SK-N-SH treated with all-trans-retinoic acid at 6 μM for 48 hours (cell line): ENCODE data around the gene MRPL16.
"Not testable (repeated sequence)": the region's sequence is repeated elsewhere in the genome, so short reads cannot be mapped to it uniquely, and the experiment has no call there.

Source experiments
- ATAC-seq: fragments of 200-7000 bp; cut with Tn5 transposase; 3 replicates; pipeline ENCODE4 v1.9.1; 2020; ENCODE audit warnings: mild to moderate bottlenecking, moderate library complexity
- BACH2 ChIP-seq: fragments of 250-450 bp; sonication (Bioruptor Pico); IDR thresholded peaks from 2 replicates; pipeline ENCODE4 v1.9.0; 2021; ENCODE audit warnings: mild to moderate bottlenecking, borderline replicate concordance
- CSDC2 ChIP-seq: fragments of 250-450 bp; sonication (Bioruptor Pico); IDR thresholded peaks from 2 replicates; pipeline ENCODE4 v1.5.0; 2020; ENCODE audit warnings: mild to moderate bottlenecking, moderate library complexity
- ESRRG ChIP-seq: fragments of 250-450 bp; sonication (Bioruptor Pico); IDR thresholded peaks from 2 replicates; pipeline ENCODE4 v1.6.1; 2021; ENCODE audit warnings: mild to moderate bottlenecking
- GLIS3 ChIP-seq: fragments of 250-450 bp; sonication (Bioruptor Pico); IDR thresholded peaks from 2 replicates; pipeline ENCODE4 v1.5.0; 2020; ENCODE audit warnings: mild to moderate bottlenecking, moderate library complexity
- ISL1 ChIP-seq: fragments of 250-450 bp; sonication (Bioruptor Pico); IDR thresholded peaks from 2 replicates; pipeline ENCODE4 v2.1.2; 2022; ENCODE audit warnings: mild to moderate bottlenecking, moderate library complexity
- OSR1 ChIP-seq: fragments of 250-450 bp; sonication (Bioruptor Pico); IDR thresholded peaks from 2 replicates; pipeline ENCODE4 v1.8.0; 2022; ENCODE audit warnings: moderate library complexity, mild to moderate bottlenecking, inconsistent platforms
- PPARA ChIP-seq: fragments of 250-450 bp; sonication (Bioruptor Pico); IDR thresholded peaks from 2 replicates; pipeline ENCODE4 v1.5.0; 2020; ENCODE audit warnings: mild to moderate bottlenecking, borderline replicate concordance
- RARB ChIP-seq: fragments of 250-450 bp; sonication (Bioruptor Pico); IDR thresholded peaks from 2 replicates; pipeline ENCODE4 v1.8.0; 2021; ENCODE audit warnings: mild to moderate bottlenecking, moderate library complexity
- SNAI2 ChIP-seq: fragments of 250-450 bp; sonication (Bioruptor Pico); IDR thresholded peaks from 2 replicates; pipeline ENCODE4 v1.5.0; 2020; ENCODE audit warnings: mild to moderate bottlenecking, moderate library complexity
- TCF4 ChIP-seq: fragments of 250-450 bp; sonication (Bioruptor Pico); IDR thresholded peaks from 2 replicates; pipeline ENCODE4 v1.8.0; 2021; ENCODE audit warnings: mild to moderate bottlenecking, moderate library complexity, borderline replicate concordance
- TOX ChIP-seq: fragments of 250-450 bp; sonication (Bioruptor Pico); IDR thresholded peaks from 2 replicates; pipeline ENCODE4 v1.8.0; 2021; ENCODE audit warnings: mild to moderate bottlenecking, moderate library complexity, borderline replicate concordance
- ZC3H10 ChIP-seq: fragments of 250-450 bp; sonication (Bioruptor Pico); IDR thresholded peaks from 2 replicates; pipeline ENCODE4 v1.5.1; 2021; ENCODE audit warnings: mild to moderate bottlenecking, moderate library complexity
- ZFP3 ChIP-seq: fragments of 250-450 bp; sonication (Bioruptor Pico); IDR thresholded peaks from 2 replicates; pipeline ENCODE4 v1.5.0; 2020; ENCODE audit warnings: mild to moderate bottlenecking, moderate library complexity
- ZFP30 ChIP-seq: fragments of 450-650 bp; formaldehyde crosslinking; IDR thresholded peaks from 2 replicates; pipeline ENCODE4 v1.5.0; 2022; ENCODE audit warnings: mild to moderate bottlenecking, moderate library complexity
- ZNF565 ChIP-seq: fragments of 450-650 bp; formaldehyde crosslinking; conservative IDR thresholded peaks from 2 replicates; pipeline ENCODE4 v1.5.0; 2020; ENCODE audit warnings: low read depth, mild to moderate bottlenecking, moderate library complexity
- ZNF70 ChIP-seq: fragments of 450-650 bp; formaldehyde crosslinking; IDR thresholded peaks from 2 replicates; pipeline ENCODE4 v1.5.0; 2020; ENCODE audit warnings: mild to moderate bottlenecking, moderate library complexity
- ZNF8 ChIP-seq: fragments of 450-650 bp; formaldehyde crosslinking; IDR thresholded peaks from 2 replicates; pipeline ENCODE4 v1.5.0; 2020; ENCODE audit warnings: mild to moderate bottlenecking, moderate library complexity
- TF ChIP-seq, protein P1 (sequence below): fragments of 250-450 bp; sonication (Bioruptor Pico); IDR thresholded peaks from 2 replicates; pipeline ENCODE4 v1.5.0; 2020; ENCODE audit warnings: mild to moderate bottlenecking, moderate library complexity
- TF ChIP-seq, protein P2 (sequence below): fragments of 250-450 bp; sonication (Bioruptor Pico); IDR thresholded peaks from 2 replicates; pipeline ENCODE4 v1.5.1; 2021; ENCODE audit warnings: mild to moderate bottlenecking, moderate library complexity
- TF ChIP-seq, protein P3 (sequence below): fragments of 250-450 bp; sonication (Bioruptor Pico); IDR thresholded peaks from 2 replicates; pipeline ENCODE4 v1.5.1; 2020; ENCODE audit warnings: low read depth, mild to moderate bottlenecking, moderate library complexity
- TF ChIP-seq, protein P4 (sequence below): fragments of 250-450 bp; sonication (Bioruptor Pico); IDR thresholded peaks from 2 replicates; pipeline ENCODE4 v1.8.0; 2021; ENCODE audit warnings: low read depth, mild to moderate bottlenecking, moderate library complexity, borderline replicate concordance
- TF ChIP-seq, protein P5 (sequence below): fragments of 250-450 bp; sonication (Bioruptor Pico); IDR thresholded peaks from 2 replicates; pipeline ENCODE4 v1.8.0; 2020; ENCODE audit warnings: mild to moderate bottlenecking, moderate library complexity, borderline replicate concordance

Gene MRPL16

DNA sequence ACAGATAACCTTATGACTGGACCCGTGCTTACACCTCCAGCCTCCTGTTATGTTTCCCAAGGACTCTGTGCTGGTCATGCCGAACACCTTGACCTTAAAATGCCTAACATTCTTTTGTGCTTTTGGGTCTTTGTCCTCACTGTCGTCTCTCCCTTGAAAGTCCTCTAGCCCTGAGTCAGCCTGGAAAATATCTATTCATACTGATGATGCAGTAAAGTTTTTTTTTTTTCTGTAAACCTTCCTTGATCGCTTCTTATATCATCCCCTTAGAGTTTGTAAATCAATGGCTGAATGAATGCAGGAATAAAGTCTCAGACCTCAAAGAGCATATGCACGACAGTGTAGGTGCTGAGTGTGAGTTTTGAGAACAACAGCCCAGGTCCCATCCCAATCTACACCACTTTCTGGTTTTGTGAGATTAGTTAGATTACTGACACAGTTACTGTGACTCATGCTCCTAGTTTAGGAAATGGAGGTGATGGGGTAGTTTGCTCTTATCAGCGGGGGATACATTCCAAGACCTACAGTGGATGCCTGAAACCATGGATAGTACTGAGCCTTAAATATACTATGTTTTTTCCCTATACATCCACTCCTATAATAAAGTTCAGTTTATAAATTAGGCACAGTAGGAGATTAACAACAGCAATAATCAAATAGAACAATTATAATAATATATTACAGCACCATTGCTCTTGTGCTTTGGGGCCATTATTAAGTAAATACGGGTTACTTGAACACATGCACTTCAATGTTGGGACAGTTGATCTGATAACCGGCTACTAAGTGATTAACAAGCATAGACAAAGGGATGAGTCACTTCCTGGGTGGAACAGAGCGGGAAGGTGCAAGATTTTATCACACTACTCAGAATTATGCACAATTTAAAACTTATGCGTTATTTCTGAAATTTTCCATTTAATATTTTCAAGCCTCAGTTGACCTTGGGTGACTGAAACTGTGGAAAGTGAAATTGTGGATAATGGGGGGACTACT, 47.2 kb upstream of the MRPL16 start:
- TF ChIP-seq ISL1, result no peak
- TF ChIP-seq OSR1 (CRISPR knock-in tag), result no peak
- no peak for TF ChIP-seq PPARA (CRISPR knock-in tag)
- TF ChIP-seq TOX, result no peak
- no peak for TF ChIP-seq RARB (CRISPR knock-in tag)
- no peak for TF ChIP-seq CSDC2 (CRISPR knock-in tag)
- TF ChIP-seq GLIS3, result no peak
- no peak for TF ChIP-seq ZC3H10 (CRISPR knock-in tag)
- TF ChIP-seq, protein P1, sequence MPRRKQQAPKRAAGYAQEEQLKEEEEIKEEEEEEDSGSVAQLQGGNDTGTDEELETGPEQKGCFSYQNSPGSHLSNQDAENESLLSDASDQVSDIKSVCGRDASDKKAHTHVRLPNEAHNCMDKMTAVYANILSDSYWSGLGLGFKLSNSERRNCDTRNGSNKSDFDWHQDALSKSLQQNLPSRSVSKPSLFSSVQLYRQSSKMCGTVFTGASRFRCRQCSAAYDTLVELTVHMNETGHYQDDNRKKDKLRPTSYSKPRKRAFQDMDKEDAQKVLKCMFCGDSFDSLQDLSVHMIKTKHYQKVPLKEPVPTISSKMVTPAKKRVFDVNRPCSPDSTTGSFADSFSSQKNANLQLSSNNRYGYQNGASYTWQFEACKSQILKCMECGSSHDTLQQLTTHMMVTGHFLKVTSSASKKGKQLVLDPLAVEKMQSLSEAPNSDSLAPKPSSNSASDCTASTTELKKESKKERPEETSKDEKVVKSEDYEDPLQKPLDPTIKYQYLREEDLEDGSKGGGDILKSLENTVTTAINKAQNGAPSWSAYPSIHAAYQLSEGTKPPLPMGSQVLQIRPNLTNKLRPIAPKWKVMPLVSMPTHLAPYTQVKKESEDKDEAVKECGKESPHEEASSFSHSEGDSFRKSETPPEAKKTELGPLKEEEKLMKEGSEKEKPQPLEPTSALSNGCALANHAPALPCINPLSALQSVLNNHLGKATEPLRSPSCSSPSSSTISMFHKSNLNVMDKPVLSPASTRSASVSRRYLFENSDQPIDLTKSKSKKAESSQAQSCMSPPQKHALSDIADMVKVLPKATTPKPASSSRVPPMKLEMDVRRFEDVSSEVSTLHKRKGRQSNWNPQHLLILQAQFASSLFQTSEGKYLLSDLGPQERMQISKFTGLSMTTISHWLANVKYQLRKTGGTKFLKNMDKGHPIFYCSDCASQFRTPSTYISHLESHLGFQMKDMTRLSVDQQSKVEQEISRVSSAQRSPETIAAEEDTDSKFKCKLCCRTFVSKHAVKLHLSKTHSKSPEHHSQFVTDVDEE (CRISPR knock-in tag), result no peak
- TF ChIP-seq, protein P2, sequence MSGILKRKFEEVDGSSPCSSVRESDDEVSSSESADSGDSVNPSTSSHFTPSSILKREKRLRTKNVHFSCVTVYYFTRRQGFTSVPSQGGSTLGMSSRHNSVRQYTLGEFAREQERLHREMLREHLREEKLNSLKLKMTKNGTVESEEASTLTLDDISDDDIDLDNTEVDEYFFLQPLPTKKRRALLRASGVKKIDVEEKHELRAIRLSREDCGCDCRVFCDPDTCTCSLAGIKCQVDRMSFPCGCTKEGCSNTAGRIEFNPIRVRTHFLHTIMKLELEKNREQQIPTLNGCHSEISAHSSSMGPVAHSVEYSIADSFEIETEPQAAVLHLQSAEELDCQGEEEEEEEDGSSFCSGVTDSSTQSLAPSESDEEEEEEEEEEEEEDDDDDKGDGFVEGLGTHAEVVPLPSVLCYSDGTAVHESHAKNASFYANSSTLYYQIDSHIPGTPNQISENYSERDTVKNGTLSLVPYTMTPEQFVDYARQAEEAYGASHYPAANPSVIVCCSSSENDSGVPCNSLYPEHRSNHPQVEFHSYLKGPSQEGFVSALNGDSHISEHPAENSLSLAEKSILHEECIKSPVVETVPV (CRISPR knock-in tag), result no peak
- no peak for TF ChIP-seq ESRRG (CRISPR knock-in tag)
- TF ChIP-seq SNAI2 (CRISPR knock-in tag), result no peak
- ATAC-seq, result no peak

DNA sequence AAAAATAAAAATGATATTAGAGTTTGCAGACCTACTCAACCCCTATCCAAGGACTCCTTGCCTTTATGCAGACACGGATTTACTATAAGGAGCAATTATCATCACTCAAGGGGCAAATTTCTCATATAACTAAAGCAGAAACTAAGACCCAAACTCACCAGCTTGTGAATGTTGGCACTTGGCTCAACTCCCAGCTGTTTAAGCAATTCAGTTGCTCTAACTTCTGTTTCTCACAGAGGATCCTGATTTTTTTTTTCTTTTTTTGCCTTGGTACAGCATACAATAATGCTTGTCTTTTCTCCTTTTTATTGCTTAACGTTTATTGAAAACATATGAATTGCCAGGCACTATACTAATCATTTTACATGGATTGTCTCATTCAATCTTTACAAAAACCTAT, 44.3 kb upstream of the MRPL16 start:
- TF ChIP-seq ZC3H10 (CRISPR knock-in tag) (no peak), SNAI2 (CRISPR knock-in tag) (no peak), ZNF8 (CRISPR knock-in tag) (no peak), ZFP30 (CRISPR knock-in tag) (no peak), PPARA (CRISPR knock-in tag) (no peak), CSDC2 (CRISPR knock-in tag) (no peak), BACH2 (CRISPR knock-in tag) (no peak), ESRRG (CRISPR knock-in tag) (no peak), ZFP3 (CRISPR knock-in tag) (no peak), GLIS3 (no peak), RARB (CRISPR knock-in tag) (no peak), TCF4 (CRISPR knock-in tag) (no peak), ZNF565 (CRISPR knock-in tag) (no peak), ZNF70 (no peak)
- TF ChIP-seq, protein P2 (CRISPR knock-in tag), result no peak
- TF ChIP-seq, protein P3, sequence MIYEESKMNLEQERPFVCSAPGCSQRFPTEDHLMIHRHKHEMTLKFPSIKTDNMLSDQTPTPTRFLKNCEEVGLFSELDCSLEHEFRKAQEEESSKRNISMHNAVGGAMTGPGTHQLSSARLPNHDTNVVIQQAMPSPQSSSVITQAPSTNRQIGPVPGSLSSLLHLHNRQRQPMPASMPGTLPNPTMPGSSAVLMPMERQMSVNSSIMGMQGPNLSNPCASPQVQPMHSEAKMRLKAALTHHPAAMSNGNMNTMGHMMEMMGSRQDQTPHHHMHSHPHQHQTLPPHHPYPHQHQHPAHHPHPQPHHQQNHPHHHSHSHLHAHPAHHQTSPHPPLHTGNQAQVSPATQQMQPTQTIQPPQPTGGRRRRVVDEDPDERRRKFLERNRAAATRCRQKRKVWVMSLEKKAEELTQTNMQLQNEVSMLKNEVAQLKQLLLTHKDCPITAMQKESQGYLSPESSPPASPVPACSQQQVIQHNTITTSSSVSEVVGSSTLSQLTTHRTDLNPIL, result no peak
- TF ChIP-seq, protein P1 (CRISPR knock-in tag), result no peak
- TF ChIP-seq, protein P4, sequence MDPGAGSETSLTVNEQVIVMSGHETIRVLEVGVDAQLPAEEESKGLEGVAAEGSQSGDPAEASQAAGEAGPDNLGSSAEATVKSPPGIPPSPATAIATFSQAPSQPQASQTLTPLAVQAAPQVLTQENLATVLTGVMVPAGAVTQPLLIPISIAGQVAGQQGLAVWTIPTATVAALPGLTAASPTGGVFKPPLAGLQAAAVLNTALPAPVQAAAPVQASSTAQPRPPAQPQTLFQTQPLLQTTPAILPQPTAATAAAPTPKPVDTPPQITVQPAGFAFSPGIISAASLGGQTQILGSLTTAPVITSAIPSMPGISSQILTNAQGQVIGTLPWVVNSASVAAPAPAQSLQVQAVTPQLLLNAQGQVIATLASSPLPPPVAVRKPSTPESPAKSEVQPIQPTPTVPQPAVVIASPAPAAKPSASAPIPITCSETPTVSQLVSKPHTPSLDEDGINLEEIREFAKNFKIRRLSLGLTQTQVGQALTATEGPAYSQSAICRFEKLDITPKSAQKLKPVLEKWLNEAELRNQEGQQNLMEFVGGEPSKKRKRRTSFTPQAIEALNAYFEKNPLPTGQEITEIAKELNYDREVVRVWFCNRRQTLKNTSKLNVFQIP (CRISPR knock-in tag), result no peak
- TF ChIP-seq, protein P5, sequence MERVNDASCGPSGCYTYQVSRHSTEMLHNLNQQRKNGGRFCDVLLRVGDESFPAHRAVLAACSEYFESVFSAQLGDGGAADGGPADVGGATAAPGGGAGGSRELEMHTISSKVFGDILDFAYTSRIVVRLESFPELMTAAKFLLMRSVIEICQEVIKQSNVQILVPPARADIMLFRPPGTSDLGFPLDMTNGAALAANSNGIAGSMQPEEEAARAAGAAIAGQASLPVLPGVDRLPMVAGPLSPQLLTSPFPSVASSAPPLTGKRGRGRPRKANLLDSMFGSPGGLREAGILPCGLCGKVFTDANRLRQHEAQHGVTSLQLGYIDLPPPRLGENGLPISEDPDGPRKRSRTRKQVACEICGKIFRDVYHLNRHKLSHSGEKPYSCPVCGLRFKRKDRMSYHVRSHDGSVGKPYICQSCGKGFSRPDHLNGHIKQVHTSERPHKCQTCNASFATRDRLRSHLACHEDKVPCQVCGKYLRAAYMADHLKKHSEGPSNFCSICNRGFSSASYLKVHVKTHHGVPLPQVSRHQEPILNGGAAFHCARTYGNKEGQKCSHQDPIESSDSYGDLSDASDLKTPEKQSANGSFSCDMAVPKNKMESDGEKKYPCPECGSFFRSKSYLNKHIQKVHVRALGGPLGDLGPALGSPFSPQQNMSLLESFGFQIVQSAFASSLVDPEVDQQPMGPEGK (CRISPR knock-in tag), result no peak
- TF ChIP-seq, all 23 proteins: peak for 0
- ATAC-seq, result no peak

DNA sequence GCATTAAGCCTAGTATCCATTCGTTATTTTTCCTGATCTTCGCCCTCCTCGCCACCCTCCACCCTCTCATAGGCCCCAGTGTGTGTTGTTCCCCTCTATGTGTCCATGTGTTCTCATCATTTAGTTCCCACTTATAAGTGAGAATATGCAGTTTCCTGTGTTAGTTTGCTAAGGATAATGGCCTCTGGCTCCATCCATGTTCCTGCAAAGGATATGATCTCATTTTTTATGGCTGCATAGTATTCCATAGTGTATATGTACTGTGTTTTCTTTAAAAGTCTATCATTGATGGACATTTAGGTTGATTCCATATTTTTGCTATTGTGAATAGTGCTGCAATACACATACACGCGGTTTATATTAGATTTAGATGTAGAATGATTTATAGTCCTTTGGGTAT, 40.8 kb upstream of the MRPL16 start:
- not testable (repeated sequence) for ATAC-seq

DNA sequence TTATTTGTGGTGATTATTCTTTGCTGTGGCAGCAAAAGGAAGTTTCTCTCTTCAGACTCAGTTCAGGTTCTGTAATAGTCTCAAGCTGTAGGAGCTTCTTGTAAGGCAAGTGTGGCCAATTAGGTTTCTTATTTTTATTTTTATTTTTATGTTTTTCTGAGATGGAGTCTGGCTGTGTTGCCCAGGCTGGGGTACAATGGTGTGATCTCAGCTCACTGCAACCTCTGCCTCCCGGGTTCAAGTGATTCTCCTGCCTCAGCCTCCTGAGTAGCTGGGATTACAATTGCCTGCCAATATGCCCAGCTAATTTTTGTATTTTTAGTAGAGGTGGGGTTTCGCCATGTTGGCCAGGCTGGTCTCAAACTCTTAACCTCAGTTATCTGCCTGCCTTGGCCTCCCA, 39.0 kb upstream of the MRPL16 start:
- not testable (repeated sequence) for ATAC-seq
